Heart left ventricle (tissue), 16 donors: ENCODE measurements around the gene TRIM54. TPM values are rescaled to one million over a fixed set of nuclear protein-coding genes. Genes with fewer than 3 reads are reported as not detected.

Source experiments
- ATAC-seq, 4 donors: fragments of 200-7000 bp; cut with Tn5 transposase; one replicate each; pipeline ENCODE4 v1.9.1; 2020 to 2022; ENCODE audit warnings: moderate library complexity in 4 of 4, mild to moderate bottlenecking in 3 of 4, moderate number of reproducible peaks in 1 of 4
- DNase-seq, 5 donors: peaks; one replicate each; pipeline ENCODE4 v3.0.0-alpha.2; 2020
- H3K27ac ChIP-seq, 12 donors: fragments of 200-600 bp; sonication (generic) in 4 of 12; one replicate each; pipeline versions ENCODE4 v1.5.0 to v1.8.0; 2016 to 2022; ENCODE audit warnings: mild to moderate bottlenecking in 2 of 12
- H3K27me3 ChIP-seq, 9 donors: fragments of 200-600 bp; sonication (generic) in 2 of 9; one replicate each; pipeline versions ENCODE4 v1.5.1 to v1.8.0; 2016 to 2022; ENCODE audit warnings: mild to moderate bottlenecking in 3 of 9
- H3K36me3 ChIP-seq, 9 donors: fragments of 200-600 bp; sonication (generic) in 2 of 9; one replicate each; pipeline versions ENCODE4 v1.5.0 to v1.8.0; 2018 to 2022; ENCODE audit warnings: mild to moderate bottlenecking in 2 of 9
- H3K4me1 ChIP-seq, 12 donors: fragments of 200-600 bp; sonication (generic) in 4 of 12; one replicate each; pipeline versions ENCODE4 v1.5.0 to v1.8.0; 2016 to 2022; ENCODE audit warnings: mild to moderate bottlenecking in 3 of 12
- H3K4me3 ChIP-seq, 12 donors: fragments of 200-600 bp; sonication (generic) in 4 of 12; one replicate each; pipeline versions ENCODE4 v1.5.0 to v1.8.0; 2017 to 2022; ENCODE audit warnings: mild to moderate bottlenecking in 9 of 12, moderate library complexity in 4 of 12
- H3K9me3 ChIP-seq, 12 donors: fragments of 200-600 bp; sonication (generic) in 4 of 12; one replicate each; pipeline versions ENCODE4 v1.5.0 to v1.8.0; 2016 to 2022; ENCODE audit warnings: mild to moderate bottlenecking in 1 of 12
- CTCF ChIP-seq, 12 donors: fragments of 200-600 bp; sonication (generic) in 4 of 12; IDR thresholded peaks; one replicate each; pipeline versions ENCODE4 v1.5.0 to v1.8.0; 2018 to 2022; ENCODE audit warnings: antibody characterized with exemption in 12 of 12, mild to moderate bottlenecking in 5 of 12
- POLR2A ChIP-seq, 2 donors: fragments of 450-650 bp; IDR thresholded peaks; one replicate each; pipeline ENCODE4 v1.6.1; 2017; ENCODE audit warnings: antibody characterized with exemption in 2 of 2, mild to moderate bottlenecking in 2 of 2, moderate library complexity in 2 of 2
- WGBS, 4 donors: extraction: QIAGEN DNeasy Blood & Tissue Kit in 2 of 4; methylation state at CpG; one replicate each; pipeline versions ENCODE4 v1.1.5 to v1.1.7; 2013 to 2018; 5-methylcytosine and 5-hydroxymethylcytosine counted together
- intact Hi-C, 10 donors: fragments of 100-400 bp; cut with DNase I; formaldehyde crosslinking; loops; one replicate each; pipeline versions ENCODE4 v1.11.1 to v1.14.2; 2022
- polyA plus RNA-seq, 2 donors: library from polyadenylated mRNA; stranded (reverse); fragments of 200-250 nt; gene quantifications; one replicate each; pipeline ENCODE4 v1.2.3, GENCODE V29; 2013
- total RNA-seq, 9 donors: library from RNA; depleted of rRNA in 2 of 9; stranded (reverse); fragments of >200 nt in 2 of 9; fragmentation: NEBNext Ultra II Directional in 3 of 9; extraction: Animal tissue kit (Norgen Biotek cat#: 25700) in 3 of 9; gene quantifications; one replicate each; pipeline versions ENCODE4 v1.1.0 to v1.2.4, GENCODE V29; 2016 to 2023
- donor health status: ischemic (EF 13 %, LVEDD 7.1; RV severe dilation, severe dysfunction).
- donor health status: healthy with polysubstance abuse.
- donor health status: DM: no; HTN: yes; CAD: no.
- donor health status: DM: no; HTN: no; CAD: no.
- donor health status: ischemic (EF 25% LVEDD 6.9; RV normal size, moderate dysfunction).
- donor health status: ischemic (EF 25% LVEDD 5.7; RV mildly dilated, moderate dysfunction).
- donor health status: healthy.
- donor health status: DM: yes; HTN: yes; CAD: no.
- donor health status: ischemic (EF 35%, LVEDD 5.7; RV mildly dilated, moderate dysfunction).
- donor health status: nonischemic (EF 11% LVEDD 7.7; RV severe dilation, severe dysfunction).
- donor health status: DM: yes; HTN: yes; CAD: no.
- donor health status: PGD.
- donor health status: ischemic (EF 29% LVEDD 5.4; RV normal size, mild dysfunction).
- donor health status: nonischemic (EF 23%, LVEDD 6.1; RV moderate dilation, normal function).

The TRIM54 gene
- total and polyA plus RNA-seq, 11 donors = 128 to 329 (median 241) TPM

- H3K4me3 ChIP-seq = peak overlapping the region in 1 of 12 donors; percentile 14
- intact Hi-C loops = loop anchor here in 1 of 10 donors (10.0 kb wide), 2 partner anchors 194 to 324 kb away; no protein-coding TSS in a partner anchor
- DNase-seq (no peak), ATAC-seq (no peak)
- peaks cover under 1 to 65% (median 17%) of the 10 kb centered on the region in 12 donors for H3K4me1 ChIP-seq
- peaks cover 0 to 5% (median 0%) of the 10 kb centered on the region in 9 donors for H3K36me3 ChIP-seq
- H3K9me3 ChIP-seq = no peaks in the 10 kb centered on the region
- peak overlapping the region in 5 of 12 donors; percentile 10 to 34 (median 25) for H3K27ac ChIP-seq
- no peak for TF ChIP-seq POLR2A (IDR thresholded peaks at IDR 0.05)
- TF ChIP-seq CTCF (IDR thresholded peaks at IDR 0.05) = no peak
- peaks cover 0 to 3% (median 0%) of the 10 kb centered on the region in 9 donors for H3K27me3 ChIP-seq
- WGBS, 4 donors = 19 to 27% (median 21%) methylated on average over 3 of the region's 3 CpGs
Observed at GRCh38 chr2:27288610-27289009, 6.4 kb downstream of the TRIM54 start.

- peaks cover 7 to 79% (median 20%) of the 10 kb centered on the region in 12 donors for H3K4me1 ChIP-seq
- intact Hi-C loops = no loop called here
- H3K9me3 ChIP-seq = no peaks in the 10 kb centered on the region
- peak overlapping the region in 4 of 12 donors; percentile 2 to 23 (median 5) for H3K4me3 ChIP-seq
- peaks cover 0 to 3% (median 0%) of the 10 kb centered on the region in 9 donors for H3K27me3 ChIP-seq
- TF ChIP-seq POLR2A (IDR thresholded peaks at IDR 0.05) (no peak), CTCF (IDR thresholded peaks at IDR 0.05) (no peak)
- ATAC-seq (no peak), DNase-seq (no peak)
- H3K36me3 ChIP-seq = peaks cover 0 to 5% (median 0%) of the 10 kb centered on the region in 9 donors
- H3K27ac ChIP-seq = peak overlapping the region in 5 of 12 donors; percentile 5 to 75 (median 14)
- WGBS, 4 donors = 53 to 65% (median 61%) methylated on average over 5 of the region's 5 CpGs
Observed at GRCh38 chr2:27290549-27290948, 8.3 kb downstream of the TRIM54 start.

- Histone ChIP-seq H3K4me1 (peaks cover 7 to 89% (median 20%) of the 10 kb centered on the region in 12 donors), H3K9me3 (no peaks in the 10 kb centered on the region), H3K27me3 (peaks cover 0 to 3% (median 0%) of the 10 kb centered on the region in 9 donors), H3K27ac (peak overlapping the region in 4 of 12 donors; percentile 24 to 75 (median 32)), H3K4me3 (no peak overlapping the region), H3K36me3 (peaks cover 0 to 5% (median 0%) of the 10 kb centered on the region in 9 donors)
- ATAC-seq (peak in 3 of 4 donors; percentile 45 to 60 (median 58)), DNase-seq (peak in 1 of 5 donors; percentile 11)
- TF ChIP-seq CTCF (IDR thresholded peaks at IDR 0.05) (no peak), POLR2A (IDR thresholded peaks at IDR 0.05) (no peak)
- intact Hi-C loops = no loop called here
- 30 to 37% (median 35%) methylated on average over 6 of the region's 6 CpGs for WGBS, 4 donors
Observed at GRCh38 chr2:27291865-27292264, 9.6 kb downstream of the TRIM54 start.

GRCh38 chr2:27294928-27295327, 12.7 kb downstream of the TRIM54 start:
- no peak for DNase-seq
- no peak overlapping the region for H3K27ac ChIP-seq
- no peaks in the 10 kb centered on the region for H3K9me3 ChIP-seq
- TF ChIP-seq POLR2A (IDR thresholded peaks at IDR 0.05) (no peak), CTCF (IDR thresholded peaks at IDR 0.05) (no peak)
- no peak overlapping the region for H3K4me3 ChIP-seq
- peaks cover 6 to 77% (median 16%) of the 10 kb centered on the region in 12 donors for H3K4me1 ChIP-seq
- intact Hi-C loops = loop anchor here in 1 of 10 donors (5.0 kb wide), 1 partner anchor 43 kb away; no protein-coding TSS in a partner anchor
- peaks cover 0 to 15% (median 0%) of the 10 kb centered on the region in 9 donors for H3K36me3 ChIP-seq
- WGBS, 4 donors = 74 to 91% (median 81%) methylated on average over 8 of the region's 8 CpGs
- ATAC-seq = no peak
- peaks cover 0 to 3% (median 0%) of the 10 kb centered on the region in 9 donors for H3K27me3 ChIP-seq
